IPS-15b (cell line): ENCODE results near the gene EEF1AKMT4.
A peak's percentile ranks its signal among the peaks of the same experiment; 100 is the strongest.

Experiments used
- H3K27me3 ChIP-seq: one replicate; pipeline ENCODE4 v1.6.1; 2013; ENCODE audit warnings: low read length; ENCODE audit not compliant: control insufficient read depth, insufficient read depth
- H3K36me3 ChIP-seq: one replicate; pipeline ENCODE4 v1.6.1; 2013; ENCODE audit warnings: low read length; ENCODE audit not compliant: control insufficient read depth, insufficient read depth
- H3K4me1 ChIP-seq: one replicate; pipeline ENCODE4 v1.6.1; 2013; ENCODE audit warnings: mild to moderate bottlenecking, low read length; ENCODE audit not compliant: control insufficient read depth, insufficient read depth
- H3K4me3 ChIP-seq: one replicate; pipeline ENCODE4 v1.5.1; 2013; ENCODE audit warnings: low read depth, low read length
- H3K9ac ChIP-seq: one replicate; pipeline ENCODE4 v1.6.1; 2013; ENCODE audit warnings: low read depth, mild to moderate bottlenecking, low read length
- H3K9me3 ChIP-seq: one replicate; pipeline ENCODE4 v1.6.1; 2013; ENCODE audit warnings: mild to moderate bottlenecking, low read length; ENCODE audit not compliant: control insufficient read depth, insufficient read depth

EEF1AKMT4 gene

GRCh38 chr3:184272269-184272668, 22.8 kb downstream of the EEF1AKMT4 start:
- no peaks in the 10 kb centered on the region for H3K9me3 ChIP-seq
- no peaks in the 10 kb centered on the region for H3K4me1 ChIP-seq
- no peaks in the 10 kb centered on the region for H3K36me3 ChIP-seq
- no peak overlapping the region for H3K4me3 ChIP-seq
- no peak overlapping the region for H3K9ac ChIP-seq
- peaks cover 31% of the 10 kb centered on the region for H3K27me3 ChIP-seq

GRCh38 chr3:184275381-184275701, 25.9 kb downstream of the EEF1AKMT4 start:
- peaks cover 44% of the 10 kb centered on the region for H3K27me3 ChIP-seq

GRCh38 chr3:184275961-184276910, 26.8 kb downstream of the EEF1AKMT4 start, which contains the start of gene ECE2:
Gene ECE2 (plus strand): TSS chr3:184276022. CDS start chr3:184276154, 132 bp downstream.
- Histone ChIP-seq H3K9ac (peak within 1 kb of the TSS; percentile 37), H3K27me3 (peaks cover 44% of the 10 kb centered on the region), H3K36me3 (no peaks in the 10 kb centered on the region), H3K4me3 (peak within 1 kb of the TSS; percentile 41), H3K4me1 (no peaks in the 10 kb centered on the region), H3K9me3 (no peaks in the 10 kb centered on the region)

More at GRCh38 chr3:184275381-184275701, 25.9 kb downstream of the EEF1AKMT4 start:
- Histone ChIP-seq H3K9ac (peak overlapping the region; percentile 37), H3K4me1 (no peaks in the 10 kb centered on the region), H3K9me3 (no peaks in the 10 kb centered on the region), H3K36me3 (no peaks in the 10 kb centered on the region), H3K4me3 (peak overlapping the region; percentile 41)

GRCh38 chr3:184277366-184277765, 27.9 kb downstream of the EEF1AKMT4 start:
- Histone ChIP-seq H3K4me3 (no peak overlapping the region), H3K9me3 (no peaks in the 10 kb centered on the region), H3K4me1 (no peaks in the 10 kb centered on the region), H3K9ac (no peak overlapping the region), H3K27me3 (peaks cover 47% of the 10 kb centered on the region), H3K36me3 (no peaks in the 10 kb centered on the region)

- no peak overlapping the region for H3K9ac ChIP-seq
- H3K27me3 ChIP-seq: peaks cover 9% of the 10 kb centered on the region
- H3K4me3 ChIP-seq: no peak overlapping the region
- no peaks in the 10 kb centered on the region for H3K36me3 ChIP-seq
- no peaks in the 10 kb centered on the region for H3K9me3 ChIP-seq
- H3K4me1 ChIP-seq: peaks cover 2% of the 10 kb centered on the region
Measured at GRCh38 chr3:184282941-184283340, 33.5 kb downstream of the EEF1AKMT4 start.

- Histone ChIP-seq H3K36me3 (no peaks in the 10 kb centered on the region), H3K9ac (no peak overlapping the region), H3K4me1 (peaks cover 2% of the 10 kb centered on the region), H3K9me3 (no peaks in the 10 kb centered on the region), H3K27me3 (peaks cover 4% of the 10 kb centered on the region), H3K4me3 (no peak overlapping the region)
Measured at GRCh38 chr3:184283681-184284080, 34.2 kb downstream of the EEF1AKMT4 start.

GRCh38 chr3:184284696-184285095, 35.2 kb downstream of the EEF1AKMT4 start:
- Histone ChIP-seq H3K9me3 (no peaks in the 10 kb centered on the region), H3K4me3 (no peak overlapping the region), H3K9ac (no peak overlapping the region), H3K27me3 (peaks cover 4% of the 10 kb centered on the region), H3K36me3 (no peaks in the 10 kb centered on the region), H3K4me1 (peaks cover 2% of the 10 kb centered on the region)

GRCh38 chr3:184289426-184289938, 40.0 kb downstream of the EEF1AKMT4 start:
- peaks cover 2% of the 10 kb centered on the region for H3K4me1 ChIP-seq
- no peak overlapping the region for H3K9ac ChIP-seq
- H3K36me3 ChIP-seq: no peaks in the 10 kb centered on the region
- no peak overlapping the region for H3K4me3 ChIP-seq
- no peaks in the 10 kb centered on the region for H3K9me3 ChIP-seq
- no peaks in the 10 kb centered on the region for H3K27me3 ChIP-seq

- Histone ChIP-seq H3K4me3 (no peak overlapping the region), H3K27me3 (no peaks in the 10 kb centered on the region), H3K4me1 (no peaks in the 10 kb centered on the region), H3K36me3 (no peaks in the 10 kb centered on the region), H3K9me3 (no peaks in the 10 kb centered on the region), H3K9ac (no peak overlapping the region)
Measured at GRCh38 chr3:184290331-184290730, 40.9 kb downstream of the EEF1AKMT4 start.

GRCh38 chr3:184291044-184291737, 41.7 kb downstream of the EEF1AKMT4 start:
- Histone ChIP-seq H3K9me3 (no peaks in the 10 kb centered on the region), H3K4me1 (no peaks in the 10 kb centered on the region), H3K9ac (no peak overlapping the region), H3K27me3 (no peaks in the 10 kb centered on the region), H3K4me3 (no peak overlapping the region), H3K36me3 (no peaks in the 10 kb centered on the region)

- Histone ChIP-seq H3K36me3 (no peaks in the 10 kb centered on the region), H3K4me3 (no peak overlapping the region), H3K9ac (no peak overlapping the region), H3K27me3 (no peaks in the 10 kb centered on the region), H3K9me3 (no peaks in the 10 kb centered on the region), H3K4me1 (no peaks in the 10 kb centered on the region)
Measured at GRCh38 chr3:184291738-184292445, 42.4 kb downstream of the EEF1AKMT4 start.
